Iris pigment epithelial cell (primary cell): ENCODE data around the gene DSN1.
"Not testable (repeated sequence)": the region's sequence is repeated elsewhere in the genome, so short reads cannot be mapped to it uniquely, and the experiment has no call there.

Experiments used
- DNase-seq: peaks from one replicate; pipeline ENCODE4 v3.0.0-alpha.2; 2011; ENCODE audit warnings: low read depth

DSN1 gene

GRCh38 chr20:36773597-36774390, at the start of gene DSN1:
DSN1 (minus strand) TSS chr20:36773763; CDS start chr20:36771458, 2,305 bp downstream.
- DNase-seq, result peak; percentile 96

DNA sequence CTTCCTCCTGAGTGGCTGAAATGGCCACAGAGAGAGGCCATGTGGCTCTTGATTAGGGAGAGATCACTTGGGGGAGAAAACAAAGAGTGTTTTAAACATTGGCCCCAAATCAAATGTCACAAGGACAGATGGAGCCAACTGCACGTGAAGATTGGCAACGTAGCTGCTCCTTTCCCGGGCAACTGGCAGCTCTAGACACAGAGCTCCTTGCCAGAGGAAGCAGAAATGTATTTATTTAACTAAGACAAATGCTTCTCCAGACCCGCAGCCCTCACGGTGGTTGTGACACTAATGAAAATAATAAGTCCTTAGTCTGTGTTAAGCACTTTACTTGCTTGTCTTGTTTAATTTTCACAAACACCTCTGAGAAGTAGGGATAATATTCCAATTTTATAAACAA, 49.6 kb upstream of the DSN1 start:
- DNase-seq, result no peak

GRCh38 chr20:36821964-36822437, 48.4 kb upstream of the DSN1 start:
- DNase-seq, result no peak

GRCh38 chr20:36820928-36821327, 47.4 kb upstream of the DSN1 start:
- DNase-seq, result peak; percentile 50

GRCh38 chr20:36820073-36820472, 46.5 kb upstream of the DSN1 start:
- no peak for DNase-seq

GRCh38 chr20:36819659-36820058, 46.1 kb upstream of the DSN1 start:
- no peak for DNase-seq

DNA sequence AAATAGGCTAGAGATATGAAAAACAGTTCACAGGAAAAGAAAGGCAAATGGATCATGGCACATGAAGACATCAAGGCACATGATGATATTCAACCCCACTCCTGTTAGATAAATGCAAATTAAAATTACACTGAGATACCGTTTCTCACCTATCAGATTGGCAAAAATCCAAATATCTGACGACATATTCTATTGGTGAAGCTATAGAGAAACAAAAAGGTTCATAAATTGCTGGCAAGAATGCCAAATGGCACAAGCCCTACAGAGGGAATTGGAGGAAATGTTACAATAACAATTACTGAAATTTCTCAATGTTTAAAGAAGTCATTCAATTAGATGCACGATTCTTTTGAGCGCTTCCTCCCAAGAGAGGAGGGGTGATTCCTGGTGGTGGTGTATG, 45.3 kb upstream of the DSN1 start:
- DNase-seq, result no peak

- no peak for DNase-seq
These were observed 44.6 kb upstream of the DSN1 start for GRCh38 chr20:36818185-36818584.

- no peak for DNase-seq
These were observed 43.9 kb upstream of the DSN1 start for GRCh38 chr20:36817496-36817895.

DNA sequence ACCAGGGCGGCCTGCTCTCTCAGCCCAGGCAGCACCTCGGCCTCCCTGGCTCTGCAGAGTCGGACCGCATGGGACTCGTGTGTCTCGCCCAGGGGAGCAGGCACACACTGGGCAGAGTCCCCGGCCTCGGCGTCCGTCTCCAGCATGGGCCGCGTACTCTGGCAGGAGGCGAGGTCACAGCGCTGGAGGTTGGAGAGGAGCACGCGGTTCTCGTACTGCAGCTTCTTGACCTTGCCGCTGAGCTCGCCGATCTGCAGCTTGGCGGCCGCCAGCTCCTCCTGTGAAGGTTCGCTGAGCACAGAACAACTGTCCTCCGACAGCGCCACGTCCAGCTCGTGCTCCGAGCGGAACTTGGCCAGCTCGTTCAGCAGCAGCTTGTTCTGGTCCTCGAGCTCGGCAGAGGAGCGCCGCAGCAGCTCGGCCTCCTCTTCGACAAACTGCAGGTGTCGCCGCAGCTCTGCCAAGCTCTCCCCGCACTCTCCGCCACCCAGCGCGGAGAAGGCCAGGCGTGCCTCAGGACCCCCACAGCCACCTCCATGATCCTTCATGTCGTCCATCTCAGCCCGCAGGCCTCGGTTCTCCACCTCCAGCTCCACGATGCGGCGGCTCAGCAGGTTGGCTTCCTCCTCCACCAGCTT, 42.0 kb upstream of the DSN1 start:
- no peak for DNase-seq

DNA sequence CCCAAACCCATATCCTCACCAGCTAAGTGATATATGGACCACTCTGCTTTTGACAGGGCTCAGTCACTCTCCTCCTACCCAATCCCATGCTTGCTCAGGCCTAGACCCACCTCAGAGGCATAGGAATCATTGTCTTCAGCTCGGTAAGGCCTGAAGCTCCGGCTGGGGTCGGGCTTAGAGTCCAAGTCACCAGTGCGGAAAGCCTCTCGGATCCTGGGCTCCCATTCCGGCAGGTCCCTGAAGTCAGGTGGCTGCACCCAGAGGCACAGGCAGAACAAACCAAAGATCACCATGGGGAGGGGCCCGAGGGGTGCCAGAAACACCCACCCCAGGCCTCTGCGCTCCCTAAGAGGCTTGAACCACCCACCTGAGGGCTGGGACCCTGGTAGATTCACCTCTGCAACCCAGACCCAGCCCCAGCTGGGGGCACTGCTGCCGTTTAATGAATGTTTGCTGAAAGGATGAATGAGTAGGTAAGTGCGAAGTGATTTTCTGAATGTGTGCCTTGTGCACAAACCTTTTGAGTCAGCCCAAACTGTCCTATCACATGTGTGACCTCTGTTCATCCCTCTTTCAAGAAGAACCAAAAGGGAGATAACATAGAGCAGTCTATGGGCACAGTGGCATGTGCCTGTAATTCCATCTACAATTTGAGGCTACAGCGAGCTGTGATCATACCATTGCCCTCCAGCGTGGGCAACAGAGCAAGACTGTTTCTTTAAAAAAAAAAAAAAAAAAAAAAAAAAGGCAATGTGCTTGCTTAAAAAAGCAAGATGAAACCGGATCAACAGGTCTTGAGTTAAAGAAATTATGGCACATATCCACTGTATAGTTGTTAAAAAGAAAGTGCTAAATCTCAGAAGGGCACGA, 39.3 kb upstream of the DSN1 start:
- no peak for DNase-seq

- peak; percentile 72 for DNase-seq
These were observed 35.0 kb upstream of the DSN1 start for GRCh38 chr20:36808317-36809257.

GRCh38 chr20:36806049-36806448, 32.5 kb upstream of the DSN1 start:
- DNase-seq, result no peak

GRCh38 chr20:36805396-36805795, 31.8 kb upstream of the DSN1 start:
- no peak for DNase-seq

DNA sequence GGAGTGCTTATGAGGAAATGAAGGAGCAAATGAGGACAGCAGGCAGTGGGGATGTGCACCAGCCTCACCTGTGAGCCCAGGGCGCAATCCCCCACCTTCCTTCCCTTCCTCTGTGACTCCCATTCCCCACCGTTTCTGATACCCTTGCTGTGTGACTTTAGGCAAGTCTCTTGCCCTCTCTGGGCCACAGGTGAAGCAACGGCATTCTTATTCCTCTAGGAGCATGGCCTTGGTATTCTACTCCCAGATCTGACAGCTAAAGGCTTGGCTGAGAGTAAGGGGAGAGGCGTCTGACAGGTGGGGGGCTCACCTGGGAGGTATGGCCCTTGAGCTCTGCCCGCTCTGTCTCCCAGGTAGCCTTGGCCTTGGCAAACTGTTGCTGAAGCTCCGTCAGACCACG, 30.9 kb upstream of the DSN1 start:
- DNase-seq, result no peak

- DNase-seq, result peak; percentile 34
These were observed 29.0 kb upstream of the DSN1 start for GRCh38 chr20:36802326-36803222.

DNA sequence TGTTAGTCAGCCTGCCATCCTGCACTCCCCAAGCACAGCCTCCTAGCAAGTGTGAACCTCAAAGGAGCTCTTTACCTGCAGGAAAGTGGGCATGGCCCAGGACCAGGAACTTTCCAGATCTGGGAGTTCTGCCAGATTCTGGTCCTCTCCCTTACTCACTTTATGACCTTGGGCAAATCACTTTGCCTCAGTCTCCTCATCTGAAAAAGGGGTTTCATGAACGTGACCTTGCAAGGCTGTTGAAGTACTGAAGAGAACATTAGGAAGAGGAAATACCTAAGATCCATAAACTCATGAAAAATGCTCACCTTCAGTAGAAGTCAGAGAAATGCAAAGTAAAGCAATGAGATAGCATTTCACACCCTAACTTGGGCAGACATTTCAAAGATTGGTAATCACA, 26.8 kb upstream of the DSN1 start:
- no peak for DNase-seq

GRCh38 chr20:36799313-36799712, 25.8 kb upstream of the DSN1 start:
- not testable (repeated sequence) for DNase-seq

DNA sequence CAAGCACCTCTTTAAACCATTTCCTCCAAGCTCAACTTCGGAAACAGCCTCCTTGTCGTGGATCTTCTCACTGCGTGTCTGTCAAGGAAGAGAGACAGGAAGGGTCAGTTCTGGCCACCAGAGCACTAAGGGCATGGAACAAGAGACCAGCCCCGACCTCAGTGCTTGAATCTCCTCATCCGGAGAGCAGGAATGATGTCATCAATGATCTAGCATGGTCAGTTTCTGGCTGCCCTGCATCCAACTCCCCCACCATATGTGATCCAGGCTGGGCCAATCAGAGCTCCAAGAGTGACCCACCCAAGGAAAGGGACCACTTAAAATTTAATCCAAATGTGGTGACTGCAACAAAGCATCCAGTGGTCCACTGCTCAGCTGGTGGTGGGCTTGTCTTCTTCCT, 23.3 kb upstream of the DSN1 start:
- no peak for DNase-seq

DNA sequence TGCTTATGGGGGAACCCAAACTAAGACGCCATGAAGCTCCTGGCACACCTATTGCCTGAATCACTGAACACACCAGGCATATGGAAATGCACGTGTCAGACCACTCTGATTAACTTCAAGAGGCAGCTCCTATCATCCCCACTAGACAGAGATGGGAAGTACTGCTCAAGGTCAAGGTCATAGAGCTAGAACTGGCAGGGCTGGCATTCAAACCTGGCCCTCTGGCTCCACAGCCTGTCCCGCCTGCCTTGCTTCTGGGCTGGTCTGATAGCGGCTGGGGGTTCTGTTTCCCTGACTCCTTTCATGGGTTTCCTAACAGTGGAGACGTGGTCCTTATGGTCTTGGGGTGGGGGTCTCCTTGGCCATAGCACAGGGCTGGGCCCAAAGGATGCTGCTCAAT, 22.6 kb upstream of the DSN1 start:
- DNase-seq, result no peak
